CMK (cell line): ENCODE results near the gene SIX3.
A peak's percentile ranks its signal among the peaks of the same experiment; 100 is the strongest.

Experiments used
- DNase-seq: peaks from one replicate; pipeline ENCODE4 v3.0.0-alpha.2; 2010; ENCODE audit warnings: low read depth

Gene SIX3

GRCh38 chr2:44943693-44944101, 2.2 kb downstream of the SIX3 start:
- DNase-seq, result no peak

GRCh38 chr2:44944102-44944951, 2.8 kb downstream of the SIX3 start:
- no peak for DNase-seq

DNA sequence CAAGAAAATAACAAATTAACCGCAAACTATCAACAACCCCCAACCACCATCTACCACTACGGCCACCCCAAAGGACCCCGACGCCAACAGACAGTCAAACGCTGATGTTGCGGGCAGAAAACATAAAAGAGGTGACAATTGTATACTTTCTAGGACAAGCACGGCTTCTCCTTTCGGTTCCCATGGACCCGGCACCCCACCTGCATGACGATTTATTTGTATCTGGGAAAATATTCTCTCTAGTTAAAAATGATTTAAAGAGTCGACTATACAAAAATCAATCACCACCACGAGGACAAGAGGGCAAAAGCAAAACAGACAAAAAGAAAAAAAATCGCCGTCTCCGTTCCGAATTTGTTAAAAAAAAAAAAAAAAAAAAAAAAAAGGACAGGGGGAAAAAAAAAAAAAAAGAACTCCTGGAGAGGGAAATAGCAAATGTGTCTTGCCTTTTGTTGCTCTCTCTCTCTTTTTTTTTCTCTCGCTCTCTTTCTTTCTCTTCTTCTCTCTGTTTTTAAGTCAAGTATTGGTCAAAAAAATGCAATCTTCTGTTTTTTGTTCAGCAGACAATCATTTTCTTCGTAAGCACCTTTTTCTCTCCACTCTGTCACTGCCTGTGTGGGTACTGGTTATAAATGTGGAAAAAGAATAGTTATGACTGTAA, 3.6 kb downstream of the SIX3 start:
- DNase-seq, result no peak

DNA sequence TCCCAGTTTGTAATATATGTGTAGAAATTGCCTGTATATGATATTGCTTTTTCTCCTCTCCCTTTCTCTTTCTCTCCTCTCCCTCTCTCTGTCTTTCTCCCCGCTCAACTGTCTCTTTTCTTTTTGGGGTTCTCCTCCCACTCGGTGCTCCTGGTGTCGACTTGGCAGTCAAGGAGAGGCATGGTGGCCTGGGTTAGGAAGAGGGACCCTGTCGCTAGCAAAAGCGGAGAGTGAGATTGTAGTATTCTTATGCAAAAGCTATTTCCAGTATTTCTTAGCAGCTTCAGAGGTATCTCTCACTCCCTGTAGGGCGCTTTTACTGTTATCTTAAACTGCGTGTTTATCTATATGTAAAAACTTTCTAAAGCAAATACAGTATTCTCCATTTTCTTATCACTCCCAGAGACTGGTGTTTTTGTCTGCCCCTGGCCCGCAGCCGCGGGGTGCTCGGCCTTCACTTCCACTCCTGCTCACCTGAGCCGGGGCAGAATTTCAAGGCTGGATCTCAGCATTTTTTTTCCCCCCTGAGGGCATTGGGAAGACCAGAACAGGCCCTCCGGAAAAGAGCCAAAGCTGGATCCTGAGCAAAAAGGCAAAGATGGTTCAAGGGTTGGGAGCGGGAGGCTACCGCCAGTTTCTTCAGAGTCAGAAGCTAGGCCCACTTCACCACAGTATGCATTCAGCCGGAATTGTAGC, 4.3 kb downstream of the SIX3 start:
- DNase-seq, result no peak

GRCh38 chr2:44946372-44947027, 5.0 kb downstream of the SIX3 start:
- DNase-seq, result no peak

DNA sequence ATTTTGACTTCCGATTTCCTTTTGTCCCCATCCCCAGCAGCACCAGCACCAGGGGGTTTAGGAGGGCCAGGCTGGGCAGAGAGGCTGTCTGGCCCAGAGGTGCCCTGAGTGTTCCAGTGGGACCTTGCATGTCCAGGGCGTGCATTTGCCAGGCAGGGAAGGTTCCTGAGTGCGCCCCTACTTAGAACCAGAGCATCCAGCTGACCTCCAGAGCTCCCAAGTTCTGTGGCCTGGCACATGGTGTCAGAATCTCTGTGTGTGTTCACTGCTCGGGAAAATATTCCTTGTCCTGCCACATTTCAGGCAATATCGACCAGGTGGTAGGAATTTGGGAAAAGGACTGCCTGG, 5.5 kb downstream of the SIX3 start:
- DNase-seq, result no peak

GRCh38 chr2:44948565-44949328, 7.2 kb downstream of the SIX3 start:
- no peak for DNase-seq

- DNase-seq, result no peak
These were observed 8.0 kb downstream of the SIX3 start for GRCh38 chr2:44949329-44950151.

DNA sequence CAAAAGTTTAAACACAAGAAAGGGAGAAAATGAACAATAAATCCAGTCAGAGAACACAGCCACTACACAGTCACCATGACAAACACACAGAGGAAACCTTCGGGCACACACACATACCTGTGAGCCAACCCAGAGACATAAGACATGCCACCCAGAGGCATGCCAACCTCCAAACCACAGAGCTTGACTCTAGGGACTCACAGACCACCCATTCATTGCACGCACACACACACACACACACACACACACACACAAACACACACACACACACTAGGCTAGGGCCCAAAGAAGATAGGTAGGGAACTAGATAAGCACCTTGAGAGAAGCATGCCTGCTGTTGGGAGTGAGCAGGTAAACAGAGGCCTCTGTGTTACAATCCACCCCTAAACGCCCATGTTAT, 9.1 kb downstream of the SIX3 start:
- DNase-seq, result no peak

- no peak for DNase-seq
These were observed 9.6 kb downstream of the SIX3 start for GRCh38 chr2:44951124-44951523.

DNA sequence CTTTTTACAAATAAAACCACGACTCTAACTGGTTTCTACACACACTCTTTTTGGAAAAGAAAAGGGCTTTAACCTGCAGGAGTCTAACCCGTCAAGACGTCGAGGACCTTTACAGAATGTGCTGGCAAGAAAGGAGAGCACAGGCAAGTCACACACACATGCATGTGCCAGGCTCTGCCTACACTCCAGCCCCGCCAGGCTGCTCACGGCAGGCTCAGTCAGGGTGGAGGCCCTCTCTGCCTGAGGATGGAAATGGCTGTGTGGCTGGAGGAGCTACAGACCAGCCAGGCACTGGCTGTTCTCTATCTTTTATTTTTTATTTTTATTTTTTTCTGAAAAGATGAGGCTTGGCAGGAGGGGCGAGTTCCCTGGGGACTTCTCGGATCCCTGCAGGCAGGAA, 10.2 kb downstream of the SIX3 start:
- no peak for DNase-seq

- DNase-seq, result no peak
These were observed 10.8 kb downstream of the SIX3 start for GRCh38 chr2:44952143-44952805.

GRCh38 chr2:44952806-44953498, 11.4 kb downstream of the SIX3 start:
- no peak for DNase-seq

DNA sequence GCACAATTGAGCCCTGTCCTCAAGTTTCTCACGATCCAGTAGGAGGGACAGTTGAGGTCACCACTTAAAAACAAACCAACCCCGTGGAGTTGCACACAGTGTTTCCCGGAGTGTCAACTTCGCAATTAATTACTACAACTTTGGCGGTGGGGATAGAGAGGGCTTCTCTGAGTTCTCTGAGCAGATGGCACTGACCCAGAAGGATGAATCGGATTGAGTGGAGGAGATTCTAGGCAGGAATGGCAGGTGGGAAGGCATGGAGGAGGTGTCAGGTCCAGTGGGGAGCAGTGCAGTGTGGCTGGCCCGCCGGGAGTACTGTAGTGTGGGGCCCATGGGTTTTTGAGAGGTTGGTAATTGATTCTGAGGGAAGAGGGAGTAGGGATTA, 12.0 kb downstream of the SIX3 start:
- DNase-seq, result no peak

DNA sequence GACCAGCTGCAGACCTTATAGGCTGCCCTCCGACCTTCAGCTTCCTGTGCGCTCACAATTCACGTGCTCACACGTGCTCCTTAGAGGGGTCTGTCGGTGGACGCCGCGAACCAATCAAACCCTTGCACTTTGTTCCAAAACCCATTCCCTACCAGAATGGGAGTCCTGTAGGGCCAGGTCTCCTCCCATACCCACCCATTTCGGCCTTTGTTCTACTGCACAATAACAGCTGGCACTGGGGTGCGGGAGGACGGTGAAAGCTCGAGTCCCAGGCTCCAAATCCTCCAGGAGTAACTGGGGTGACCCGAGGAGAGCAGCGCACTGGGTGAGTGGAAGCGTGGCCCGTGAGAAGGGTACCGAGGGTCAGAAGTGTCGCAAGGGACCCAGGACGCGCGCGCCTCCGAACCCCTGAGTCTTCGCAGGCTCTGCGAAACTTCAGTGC, 13.0 kb downstream of the SIX3 start:
- DNase-seq, result no peak

GRCh38 chr2:44954889-44955592, 13.5 kb downstream of the SIX3 start:
- DNase-seq, result no peak

DNA sequence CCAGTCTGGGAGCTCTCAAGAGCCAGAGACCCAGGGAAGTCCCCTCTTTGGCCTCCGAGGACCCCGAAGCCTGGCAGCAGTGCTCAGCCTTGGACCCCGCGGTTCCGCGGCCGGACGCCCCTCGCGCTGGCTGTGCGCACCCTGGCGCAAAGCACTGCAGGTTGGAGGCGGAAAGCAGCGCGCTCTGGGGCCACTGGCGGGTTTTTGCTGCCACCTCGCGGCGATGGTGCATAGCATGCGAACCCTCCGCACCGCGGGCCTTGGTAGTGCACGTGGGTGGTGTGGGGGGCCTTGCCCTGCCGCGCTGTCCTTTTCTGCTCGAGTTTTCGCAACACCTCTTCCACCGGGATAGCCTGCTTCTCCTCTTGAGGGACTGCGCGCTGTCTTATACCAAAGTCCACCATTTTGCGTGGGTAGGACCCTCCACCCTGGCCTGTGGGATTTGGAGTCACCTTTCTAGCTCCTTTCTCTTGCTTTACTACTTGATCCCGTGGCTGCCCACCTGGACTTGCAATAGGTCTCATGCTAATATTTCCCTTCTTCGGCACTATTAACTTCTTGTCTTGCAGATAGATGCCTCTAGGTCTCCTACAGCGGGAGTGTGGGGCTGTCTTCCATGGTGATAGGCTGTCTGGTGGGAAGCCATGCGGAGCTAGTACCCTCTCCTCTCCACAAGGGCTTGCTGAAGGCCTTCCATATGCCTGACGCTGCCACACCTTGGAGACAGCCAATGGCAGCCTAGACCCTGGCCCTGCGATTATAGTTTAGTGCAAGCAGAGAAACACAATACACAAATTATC, 14.3 kb downstream of the SIX3 start:
- DNase-seq, result peak; percentile 39

- no peak for DNase-seq
These were observed 15.3 kb downstream of the SIX3 start for GRCh38 chr2:44956843-44957242.
